Esophagus muscularis mucosa (tissue), 4 donors: ENCODE measurements around the gene MICAL3. TPM values are rescaled to one million over a fixed set of nuclear protein-coding genes. Genes with fewer than 3 reads are reported as not detected.

ENCODE experiments used
- DNase-seq: peaks from one replicate; pipeline ENCODE4 v3.0.0-alpha.2; 2017; ENCODE audit errors: extremely low spot score
- H3K27ac ChIP-seq, 4 donors: fragments of 200-600 bp; sonication (generic); replicated peaks in 1 of 4; 1 replicate in 3 of 4; 2 replicates in 1 of 4; pipeline ENCODE4 v1.5.1; 2016 to 2019; ENCODE audit warnings: mild to moderate bottlenecking in 1 of 4
- H3K27me3 ChIP-seq, 4 donors: fragments of 200-600 bp; sonication (generic); one replicate each; pipeline versions ENCODE4 v1.5.1 to v1.6.0; 2016 to 2019
- H3K36me3 ChIP-seq, 4 donors: fragments of 200-600 bp; sonication (generic); one replicate each; pipeline ENCODE4 v1.5.1; 2016 to 2019
- H3K4me1 ChIP-seq, 4 donors: fragments of 200-600 bp; sonication (generic); one replicate each; pipeline ENCODE4 v1.5.1; 2016 to 2019
- H3K4me3 ChIP-seq, 4 donors: fragments of 200-600 bp; sonication (generic); 1 replicate in 2 of 4; 2 replicates in 2 of 4; pipeline ENCODE4 v1.5.1; 2016 to 2019; ENCODE audit warnings: mild to moderate bottlenecking in 4 of 4, moderate library complexity in 1 of 4
- H3K9me3 ChIP-seq, 4 donors: fragments of 200-600 bp; sonication (generic); 1 replicate in 3 of 4; 2 replicates in 1 of 4; pipeline ENCODE4 v1.5.1; 2016 to 2019
- CTCF ChIP-seq, 3 experiments: fragments of 200-600 bp in 2 of 3; fragments of 450-650 bp in 1 of 3; sonication (generic) in 2 of 3; IDR thresholded peaks; one replicate each; pipeline ENCODE4 v1.5.1; 2017 to 2019; ENCODE audit warnings: antibody characterized with exemption in 3 of 3, mild to moderate bottlenecking in 2 of 3, moderate library complexity in 1 of 3
- EP300 ChIP-seq: sonication (generic); formaldehyde crosslinking; IDR thresholded peaks from one replicate; pipeline ENCODE4 v1.6.1; 2017; ENCODE audit warnings: antibody characterized with exemption
- POLR2A ChIP-seq: fragments of 450-650 bp; IDR thresholded peaks from one replicate; pipeline ENCODE4 v1.6.1; 2017; ENCODE audit warnings: antibody characterized with exemption, moderate library complexity, mild to moderate bottlenecking, low read depth
- POLR2AphosphoS5 ChIP-seq, 2 donors: sonication (generic); formaldehyde crosslinking; IDR thresholded peaks; one replicate each; pipeline ENCODE4 v1.6.1; 2017; ENCODE audit warnings: antibody characterized with exemption in 2 of 2
- WGBS: methylation state at CpG from one replicate; pipeline ENCODE4 v1.1.5; 2018; 5-methylcytosine and 5-hydroxymethylcytosine counted together
- intact Hi-C: fragments of 100-400 bp; cut with DNase I; formaldehyde crosslinking; loops from one replicate; pipeline ENCODE4 v1.15.1; 2023
- total RNA-seq, 4 donors: library from RNA; depleted of rRNA; stranded (reverse); fragments of >200 nt; gene quantifications; one replicate each; pipeline versions ENCODE4 v1.1.0 to v1.2.1, GENCODE V29; 2016

Gene MICAL3
- total RNA-seq, 4 donors from 2014 or later, result 35.1 to 91.8 (median 67.8) TPM

DNA sequence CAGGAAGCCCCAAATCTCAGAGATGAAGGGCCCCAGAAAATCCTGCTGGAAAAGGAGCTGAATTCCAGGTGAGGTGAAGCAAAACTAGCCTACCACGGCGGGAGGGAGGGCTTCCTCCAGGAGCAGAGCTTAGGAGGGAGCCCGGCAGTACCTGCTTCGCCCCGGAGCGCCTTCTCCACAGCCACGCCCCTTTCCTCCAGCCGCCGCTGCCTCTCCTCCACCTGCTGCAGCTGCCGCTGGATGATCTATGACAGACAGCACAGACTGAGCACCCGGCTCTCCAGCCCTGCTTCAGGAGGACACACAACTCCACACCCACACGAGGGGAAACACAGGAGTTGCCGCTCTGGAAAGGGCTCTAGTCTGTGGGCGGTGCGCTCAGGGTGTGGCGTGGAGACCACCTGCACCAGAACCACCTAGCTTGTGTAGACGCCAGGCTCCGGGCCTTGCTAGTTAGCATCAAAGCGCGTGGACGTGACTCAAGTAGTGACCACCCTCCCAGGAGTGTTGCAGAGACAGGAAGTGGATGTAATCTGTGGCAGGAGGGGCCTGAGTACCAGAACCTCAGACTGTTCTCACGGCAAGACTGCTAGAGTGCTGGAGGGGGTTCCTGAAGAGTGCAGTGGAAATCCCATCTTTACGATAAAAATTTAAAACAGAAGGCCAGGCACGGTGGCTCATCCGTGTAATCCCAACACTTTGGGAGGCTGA is 215.5 kb downstream of the MICAL3 start:
- TF ChIP-seq CTCF (IDR thresholded peaks at IDR 0.05) (no peak), EP300 (no peak), POLR2A (no peak), POLR2AphosphoS5 (IDR thresholded peaks at IDR 0.05) (no peak)
- WGBS, result 86% methylated on average over 25 of the region's 25 CpGs
- intact Hi-C loops, result no loop called here
- Histone ChIP-seq H3K4me3 (no peak overlapping the region), H3K4me1 (peaks cover 0 to 11% (median 0%) of the 10 kb centered on the region in 4 donors), H3K9me3 (no peaks in the 10 kb centered on the region), H3K27me3 (no peaks in the 10 kb centered on the region), H3K27ac (no peak overlapping the region), H3K36me3 (peaks cover 32 to 100% (median 89%) of the 10 kb centered on the region in 4 donors)
- DNase-seq, result no peak

- 69% methylated on average over 9 of the region's 18 CpGs for WGBS
- no peak for DNase-seq
- intact Hi-C loops, result no loop called here
- Histone ChIP-seq H3K27ac (no peak overlapping the region), H3K9me3 (no peaks in the 10 kb centered on the region), H3K36me3 (peaks cover 32 to 100% (median 86%) of the 10 kb centered on the region in 4 donors), H3K27me3 (no peaks in the 10 kb centered on the region), H3K4me3 (no peak overlapping the region), H3K4me1 (peaks cover 0 to 11% (median 0%) of the 10 kb centered on the region in 4 donors)
- no peak for TF ChIP-seq EP300
- TF ChIP-seq POLR2A, result no peak
- no peak for TF ChIP-seq POLR2AphosphoS5 (IDR thresholded peaks at IDR 0.05)
- no peak for TF ChIP-seq CTCF (IDR thresholded peaks at IDR 0.05)
Measured at GRCh38 chr22:17807578-17808410, 216.6 kb downstream of the MICAL3 start.

GRCh38 chr22:17807086-17807485 is 217.3 kb downstream of the MICAL3 start:
- intact Hi-C loops, result no loop called here
- WGBS, result 94% methylated on average over 8 of the region's 10 CpGs
- no peak for TF ChIP-seq EP300
- TF ChIP-seq POLR2A, result no peak
- no peak for TF ChIP-seq POLR2AphosphoS5 (IDR thresholded peaks at IDR 0.05)
- TF ChIP-seq CTCF (IDR thresholded peaks at IDR 0.05), result no peak
- peaks cover 0 to 11% (median 0%) of the 10 kb centered on the region in 4 donors for H3K4me1 ChIP-seq
- no peaks in the 10 kb centered on the region for H3K9me3 ChIP-seq
- no peaks in the 10 kb centered on the region for H3K27me3 ChIP-seq
- peaks cover 32 to 100% (median 79%) of the 10 kb centered on the region in 4 donors for H3K36me3 ChIP-seq
- H3K27ac ChIP-seq, result no peak overlapping the region
- H3K4me3 ChIP-seq, result no peak overlapping the region
- no peak for DNase-seq

DNA sequence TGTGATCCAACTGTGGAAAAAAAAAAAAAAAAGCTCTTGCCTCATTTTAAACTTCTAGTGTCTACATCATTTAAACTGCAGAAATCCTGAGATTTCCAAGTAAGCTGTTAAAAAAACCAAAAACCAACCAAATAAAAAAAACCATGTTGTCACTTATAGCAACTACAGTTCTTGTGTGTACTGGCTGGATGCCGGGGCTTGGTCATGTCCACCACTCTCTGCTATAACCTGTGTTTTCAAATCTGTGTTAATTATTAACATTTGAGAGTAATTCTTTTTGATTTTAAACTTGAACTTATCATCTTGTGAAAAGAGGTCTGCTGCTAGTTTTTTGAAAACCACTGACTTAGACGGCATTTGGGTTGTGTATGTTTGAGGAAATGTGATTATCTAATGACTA is 217.9 kb downstream of the MICAL3 start:
- WGBS, result 47% methylated on average over 2 of the region's 2 CpGs
- no peak overlapping the region for H3K27ac ChIP-seq
- no peaks in the 10 kb centered on the region for H3K9me3 ChIP-seq
- H3K36me3 ChIP-seq, result peaks cover 32 to 93% (median 73%) of the 10 kb centered on the region in 4 donors
- no peak overlapping the region for H3K4me3 ChIP-seq
- peaks cover 0 to 11% (median 0%) of the 10 kb centered on the region in 4 donors for H3K4me1 ChIP-seq
- no peak for DNase-seq
- TF ChIP-seq POLR2A (no peak), CTCF (IDR thresholded peaks at IDR 0.05) (no peak), POLR2AphosphoS5 (IDR thresholded peaks at IDR 0.05) (no peak), EP300 (no peak)
- no peaks in the 10 kb centered on the region for H3K27me3 ChIP-seq
- intact Hi-C loops, result no loop called here
